H9 (cell line): ENCODE measurements around the gene ERC2. TPM values are rescaled to one million over a fixed set of nuclear protein-coding genes. Genes with fewer than 3 reads are reported as not detected.

Experiments
- DNase-seq: peaks from one replicate; pipeline ENCODE4 v3.0.0-alpha.2; 2017
- H2AFZ ChIP-seq: one replicate; pipeline ENCODE4 v1.6.1; 2013; ENCODE audit warnings: mild to moderate bottlenecking, low read length, control low read depth, moderate library complexity
- H2AK5ac ChIP-seq: 2 replicates; pipeline ENCODE4 v1.6.1; 2013; ENCODE audit warnings: low read length, control low read depth, mixed read lengths; ENCODE audit not compliant: insufficient read length
- H2BK120ac ChIP-seq: one replicate; pipeline ENCODE4 v1.6.1; 2013; ENCODE audit warnings: low read depth, mild to moderate bottlenecking, low read length, control low read depth, inconsistent platforms; ENCODE audit not compliant: poor library complexity, severe bottlenecking
- H2BK12ac ChIP-seq: 2 replicates; pipeline ENCODE4 v1.6.1; 2013; ENCODE audit warnings: low read length, control low read depth, mixed read lengths, low read depth; ENCODE audit not compliant: insufficient read length
- H2BK15ac ChIP-seq: 2 replicates; pipeline ENCODE4 v1.6.1; 2013; ENCODE audit warnings: low read depth, low read length, control low read depth
- H2BK20ac ChIP-seq: one replicate; pipeline ENCODE4 v1.6.1; 2013; ENCODE audit warnings: low read depth, mild to moderate bottlenecking, low read length, control low read depth, inconsistent platforms; ENCODE audit not compliant: poor library complexity, severe bottlenecking
- H2BK5ac ChIP-seq: 2 replicates; pipeline ENCODE4 v1.6.1; 2013; ENCODE audit warnings: low read length, control low read depth, mixed read lengths; ENCODE audit not compliant: insufficient read length
- H3K14ac ChIP-seq: 2 replicates; pipeline ENCODE4 v1.6.1; 2013; ENCODE audit warnings: low read length, control low read depth; ENCODE audit not compliant: insufficient read depth
- H3K18ac ChIP-seq: 2 replicates; pipeline ENCODE4 v1.6.1; 2013; ENCODE audit warnings: low read depth, mild to moderate bottlenecking, mixed read lengths, low read length, control low read depth; ENCODE audit not compliant: insufficient read length
- H3K23ac ChIP-seq: 2 replicates; pipeline ENCODE4 v1.6.1; 2013; ENCODE audit warnings: low read length, control low read depth, mixed read lengths, low read depth; ENCODE audit not compliant: insufficient read length
- H3K23me2 ChIP-seq: 2 replicates; pipeline ENCODE4 v1.6.1; 2013; ENCODE audit warnings: low read depth, mild to moderate bottlenecking, mixed read lengths, low read length, control low read depth; ENCODE audit not compliant: insufficient read length, poor library complexity, severe bottlenecking
- H3K27ac ChIP-seq: 2 replicates; pipeline ENCODE4 v1.5.1; 2013; ENCODE audit warnings: low read length, control low read depth, mixed read lengths, low read depth; ENCODE audit not compliant: insufficient read length
- H3K27me3 ChIP-seq: 2 replicates; pipeline ENCODE4 v1.6.1; 2013; ENCODE audit warnings: low read length, control low read depth, inconsistent platforms; ENCODE audit not compliant: insufficient read depth
- H3K4ac ChIP-seq: 2 replicates; pipeline ENCODE4 v1.6.1; 2013; ENCODE audit warnings: low read depth, mild to moderate bottlenecking, control low read depth, inconsistent platforms, low read length, moderate library complexity
- H3K4me1 ChIP-seq: 2 replicates; pipeline ENCODE4 v1.6.1; 2013; ENCODE audit warnings: low read length, control low read depth, inconsistent platforms; ENCODE audit not compliant: insufficient read depth
- H3K4me2 ChIP-seq: 2 replicates; pipeline ENCODE4 v1.6.1; 2013; ENCODE audit warnings: low read length, control low read depth, mixed read lengths; ENCODE audit not compliant: insufficient read length, insufficient read depth
- H3K56ac ChIP-seq: 2 replicates; pipeline ENCODE4 v1.6.1; 2013; ENCODE audit warnings: low read depth, mild to moderate bottlenecking, mixed read lengths, low read length, control low read depth; ENCODE audit not compliant: insufficient read length
- H3K79me1 ChIP-seq: 2 replicates; pipeline ENCODE4 v1.6.1; 2013; ENCODE audit warnings: low read depth, mild to moderate bottlenecking, moderate library complexity, low read length, control low read depth, inconsistent platforms; ENCODE audit not compliant: insufficient read depth, poor library complexity, severe bottlenecking
- H3K79me2 ChIP-seq: 2 replicates; pipeline ENCODE4 v1.6.1; 2013; ENCODE audit warnings: low read length, control low read depth, inconsistent platforms; ENCODE audit not compliant: insufficient read depth
- H3K9ac ChIP-seq: 2 replicates; pipeline ENCODE4 v1.6.1; 2013; ENCODE audit warnings: low read length, control low read depth, mixed read lengths; ENCODE audit not compliant: insufficient read length; ENCODE audit errors: extremely low read depth
- H3K9me3 ChIP-seq: one replicate; pipeline ENCODE4 v1.6.1; 2013; ENCODE audit warnings: low read depth, low read length, inconsistent platforms; ENCODE audit not compliant: control insufficient read depth
- H3T11ph ChIP-seq: one replicate; pipeline ENCODE4 v1.6.1; 2013; ENCODE audit warnings: mild to moderate bottlenecking, low read length, control low read depth, inconsistent platforms
- H4K20me1 ChIP-seq: one replicate; pipeline ENCODE4 v1.6.1; 2013; ENCODE audit not compliant: control insufficient read depth, insufficient read length, insufficient read depth
- H4K5ac ChIP-seq: 2 replicates; pipeline ENCODE4 v1.6.1; 2013; ENCODE audit warnings: low read depth, mild to moderate bottlenecking, mixed read lengths, low read length, control low read depth; ENCODE audit not compliant: insufficient read length
- H4K8ac ChIP-seq: replicated peaks from 2 replicates; pipeline ENCODE4 v1.6.1; 2013; ENCODE audit warnings: low read length, control low read depth, mixed read lengths, low read depth; ENCODE audit not compliant: insufficient read length
- H4K91ac ChIP-seq: 2 replicates; pipeline ENCODE4 v1.6.1; 2013; ENCODE audit warnings: low read depth, mild to moderate bottlenecking, moderate library complexity, mixed read lengths, low read length, control low read depth; ENCODE audit not compliant: insufficient read length
- H3K27ac Mint-ChIP-seq, 3 experiments: 2 replicates in 2 of 3; 3 replicates in 1 of 3; pipeline ENCODE4 v1.8.0; 2020 to 2021; ENCODE audit warnings: mixed read lengths in 3 of 3, mild to moderate bottlenecking in 1 of 3, moderate library complexity in 1 of 3
- H3K27me3 Mint-ChIP-seq: 2 replicates; pipeline ENCODE4 v1.8.0; 2021; ENCODE audit warnings: low read depth, mild to moderate bottlenecking, moderate library complexity, mixed read lengths
- H3K36me3 Mint-ChIP-seq, 3 experiments: 2 replicates in 2 of 3; 3 replicates in 1 of 3; pipeline ENCODE4 v1.8.0; 2020 to 2021; ENCODE audit warnings: low read depth in 3 of 3, mixed read lengths in 3 of 3; ENCODE audit not compliant: insufficient read depth in 1 of 3
- H3K4me1 Mint-ChIP-seq, 2 experiments: 2 replicates each; pipeline ENCODE4 v1.8.0; 2020; ENCODE audit warnings: mixed read lengths in 2 of 2
- H3K4me3 Mint-ChIP-seq, 2 experiments: 2 replicates in 1 of 2; 3 replicates in 1 of 2; pipeline ENCODE4 v1.8.0; 2020 to 2021; ENCODE audit warnings: mild to moderate bottlenecking in 2 of 2, mixed read lengths in 2 of 2, moderate library complexity in 1 of 2
- H3K9me3 Mint-ChIP-seq, 2 experiments: 2 replicates in 1 of 2; 3 replicates in 1 of 2; pipeline ENCODE4 v1.8.0; 2020; ENCODE audit warnings: mild to moderate bottlenecking in 2 of 2, mixed read lengths in 2 of 2, moderate library complexity in 1 of 2
- WGBS: extraction: QIAGEN DNeasy Blood & Tissue Kit; methylation state at CpG from one replicate; pipeline ENCODE4 v1.1.7; 2013; ENCODE audit warnings: missing lambda C conversion rate, low lambda C conversion rate, mixed read lengths; ENCODE audit not compliant: insufficient read length; ENCODE audit errors: extremely low coverage; 5-methylcytosine and 5-hydroxymethylcytosine counted together
- total RNA-seq: library from RNA; stranded (reverse); gene quantifications from 2 replicates; pipeline ENCODE4 v1.2.1, GENCODE V29; 2021
- TF ChIP-seq, protein P1 (sequence below): fragments of 200-600 bp; sonication (generic); conservative IDR thresholded peaks from 3 replicates; pipeline ENCODE4 v1.8.0; 2021; ENCODE audit warnings: antibody characterized with exemption, mild to moderate bottlenecking

The ERC2 gene
- total RNA-seq, 1 experiment from 2014 or later: 15.4 TPM

DNA sequence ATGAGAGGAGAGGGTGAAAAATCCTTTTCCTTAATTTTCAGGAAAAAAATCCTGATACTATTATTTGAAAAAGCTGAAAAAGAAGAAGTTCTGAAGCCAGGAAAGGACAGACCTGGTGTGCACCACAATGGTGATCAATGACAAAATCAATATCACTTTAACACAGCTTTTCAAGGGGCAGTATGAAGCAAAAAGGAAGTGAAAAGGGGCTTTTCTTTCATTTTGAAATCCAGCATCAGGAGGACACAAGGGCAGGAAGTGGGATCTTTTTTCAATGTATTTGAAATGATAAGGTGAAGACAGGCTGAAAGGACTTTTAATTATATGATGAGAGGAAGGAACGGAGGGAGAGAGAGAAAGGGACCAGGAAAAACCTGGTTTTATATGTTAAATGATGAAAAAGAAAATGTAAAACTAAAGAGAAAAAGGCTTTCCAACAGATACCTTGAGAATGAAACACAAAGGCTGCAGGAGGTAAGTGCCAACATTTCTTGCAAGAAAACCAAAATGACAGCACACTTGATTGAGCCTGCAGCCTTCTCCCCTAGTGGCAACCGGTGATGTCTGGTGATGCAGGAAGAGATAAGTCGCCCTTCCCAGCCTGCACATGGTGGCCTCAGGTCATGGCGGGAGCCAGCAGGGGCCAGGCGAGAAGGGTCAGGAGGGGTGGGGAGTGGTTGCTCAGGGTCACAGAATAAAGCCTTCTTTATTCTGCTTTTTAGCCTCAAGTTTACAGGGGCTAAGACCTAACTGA, 744.4 kb downstream of the ERC2 start:
- Histone ChIP-seq H3K79me1 (no peaks in the 10 kb centered on the region), H3K23me2 (no peaks in the 10 kb centered on the region), H3K4ac (no peak overlapping the region), H2BK15ac (no peak overlapping the region), H4K20me1 (no peaks in the 10 kb centered on the region), H2BK20ac (no peak overlapping the region), H4K91ac (no peak overlapping the region), H2AFZ (no peak overlapping the region), H3K79me2 (no peaks in the 10 kb centered on the region), H2AK5ac (no peak overlapping the region), H2BK5ac (no peak overlapping the region), H3K23ac (no peak overlapping the region), H3K14ac (no peak overlapping the region), H3K4me1 (peaks cover 4% of the 10 kb centered on the region; the same call in 1 of the 2 replicates), H3K27me3 (no peaks in the 10 kb centered on the region), H3K18ac (no peak overlapping the region), H3K56ac (no peak overlapping the region), H3K27ac (no peak overlapping the region), H3K9ac (no peak overlapping the region), H3T11ph (no peak overlapping the region), H4K8ac (no peak overlapping the region), H2BK120ac (no peak overlapping the region), H3K9me3 (no peaks in the 10 kb centered on the region), H3K4me2 (no peak overlapping the region), H2BK12ac (no peak overlapping the region), H4K5ac (no peak overlapping the region)
- H3K4me1 Mint-ChIP-seq: peaks cover 37 to 39% of the 10 kb centered on the region in 2 experiments
- TF ChIP-seq, protein P1, sequence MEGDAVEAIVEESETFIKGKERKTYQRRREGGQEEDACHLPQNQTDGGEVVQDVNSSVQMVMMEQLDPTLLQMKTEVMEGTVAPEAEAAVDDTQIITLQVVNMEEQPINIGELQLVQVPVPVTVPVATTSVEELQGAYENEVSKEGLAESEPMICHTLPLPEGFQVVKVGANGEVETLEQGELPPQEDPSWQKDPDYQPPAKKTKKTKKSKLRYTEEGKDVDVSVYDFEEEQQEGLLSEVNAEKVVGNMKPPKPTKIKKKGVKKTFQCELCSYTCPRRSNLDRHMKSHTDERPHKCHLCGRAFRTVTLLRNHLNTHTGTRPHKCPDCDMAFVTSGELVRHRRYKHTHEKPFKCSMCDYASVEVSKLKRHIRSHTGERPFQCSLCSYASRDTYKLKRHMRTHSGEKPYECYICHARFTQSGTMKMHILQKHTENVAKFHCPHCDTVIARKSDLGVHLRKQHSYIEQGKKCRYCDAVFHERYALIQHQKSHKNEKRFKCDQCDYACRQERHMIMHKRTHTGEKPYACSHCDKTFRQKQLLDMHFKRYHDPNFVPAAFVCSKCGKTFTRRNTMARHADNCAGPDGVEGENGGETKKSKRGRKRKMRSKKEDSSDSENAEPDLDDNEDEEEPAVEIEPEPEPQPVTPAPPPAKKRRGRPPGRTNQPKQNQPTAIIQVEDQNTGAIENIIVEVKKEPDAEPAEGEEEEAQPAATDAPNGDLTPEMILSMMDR: no peak; the same call in 2 of the 3 replicates
- H3K36me3 Mint-ChIP-seq: no peaks in the 10 kb centered on the region
- H3K27ac Mint-ChIP-seq: peak overlapping the region in 1 of 3 experiments; percentile 5; a peak in 1 of 7 replicates
- H3K4me3 Mint-ChIP-seq: peak overlapping the region in 1 of 2 experiments; percentile 24; a peak in 2 of 5 replicates
- WGBS: 100% methylated on average over 1 of the region's 5 CpGs
- no peaks in the 10 kb centered on the region for H3K9me3 Mint-ChIP-seq
- DNase-seq: peak; percentile 35
- H3K27me3 Mint-ChIP-seq: no peaks in the 10 kb centered on the region
